ENCODE results near the gene PRRC2A.

Gene PRRC2A

DNA sequence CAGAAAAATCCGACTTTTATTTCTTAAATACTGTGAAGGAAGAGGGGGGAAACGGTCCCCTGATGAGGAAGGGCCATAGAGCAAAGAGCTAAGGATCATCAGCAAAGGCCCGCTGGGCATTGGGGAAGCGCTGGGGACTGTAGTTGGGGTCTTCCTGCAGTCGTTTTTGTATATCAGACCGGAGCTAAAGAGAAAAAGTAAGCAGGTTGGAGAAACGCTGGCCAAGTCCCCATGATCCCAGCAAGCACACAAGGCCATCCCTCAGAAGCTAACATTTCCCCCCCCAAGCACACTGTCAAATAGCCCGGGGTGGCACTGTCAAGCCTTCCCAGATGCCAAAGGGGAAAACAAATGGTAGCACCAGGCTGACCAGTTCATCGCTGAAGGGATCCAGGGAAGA is 18.5 kb downstream of the PRRC2A start:
- Mint-ChIP-seq H3K36me3 (peaks cover 60% of the 10 kb centered on the region), H3K4me1 (no peaks in the 10 kb centered on the region), H3K27ac (no peak overlapping the region), H3K27me3 (no peaks in the 10 kb centered on the region), H3K9me3 (no peaks in the 10 kb centered on the region), H3K4me3 (no peak overlapping the region)
- no peak for DNase-seq
- CTCF ChIA-PET = interaction anchor here (1.1 kb wide), 1 partner anchor 52 kb away, joined by 3 read pairs; no protein-coding TSS in a partner anchor

GRCh38 chr6:31639449-31639861 is 18.9 kb downstream of the PRRC2A start:
- no peak overlapping the region for H3K27ac Mint-ChIP-seq

DNA sequence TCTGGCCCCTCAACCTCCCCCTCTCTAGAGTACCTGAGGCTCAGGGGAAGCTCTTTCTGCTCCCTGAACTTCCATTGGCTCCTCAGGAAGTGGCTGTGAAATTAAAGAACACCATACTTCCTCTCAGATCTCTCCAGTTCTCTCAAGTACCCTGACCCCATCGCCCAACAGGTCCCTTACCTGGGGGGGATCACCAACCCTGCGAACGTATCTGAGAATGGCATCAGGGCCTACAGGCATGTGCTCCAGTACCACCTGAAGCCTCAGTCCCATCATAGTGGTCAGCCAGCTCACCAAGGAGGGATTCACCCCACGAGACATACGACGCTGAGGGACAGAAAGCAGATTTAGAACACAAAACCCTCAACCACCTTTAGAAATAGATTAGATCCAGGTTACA is 20.1 kb downstream of the PRRC2A start:
- H3K27ac Mint-ChIP-seq = peak overlapping the region; percentile 49
- H3K36me3 Mint-ChIP-seq = peaks cover 63% of the 10 kb centered on the region

More at GRCh38 chr6:31639449-31639861, 18.9 kb downstream of the PRRC2A start:
- H3K9me3 Mint-ChIP-seq = no peaks in the 10 kb centered on the region
- DNase-seq = no peak
- H3K27me3 Mint-ChIP-seq = no peaks in the 10 kb centered on the region
- CTCF ChIA-PET = interaction anchor here (1.0 to 1.1 kb wide), 2 partner anchors 10 to 51 kb away, joined by 3 read pairs; no protein-coding TSS in a partner anchor
- no peak overlapping the region for H3K4me3 Mint-ChIP-seq
- H3K4me1 Mint-ChIP-seq = no peaks in the 10 kb centered on the region
- peaks cover 58% of the 10 kb centered on the region for H3K36me3 Mint-ChIP-seq

GRCh38 chr6:31641370-31641769 is 20.9 kb downstream of the PRRC2A start:
- Mint-ChIP-seq H3K27ac (peak overlapping the region; percentile 70), H3K36me3 (peaks cover 61% of the 10 kb centered on the region), H3K9me3 (no peaks in the 10 kb centered on the region), H3K27me3 (no peaks in the 10 kb centered on the region), H3K4me3 (no peak overlapping the region), H3K4me1 (peaks cover 4% of the 10 kb centered on the region)
- CTCF ChIA-PET = no interaction called here
- no peak for DNase-seq

More for the DNA sequence above, 20.1 kb downstream of the PRRC2A start:
- no peaks in the 10 kb centered on the region for H3K9me3 Mint-ChIP-seq
- no peak for DNase-seq
- peaks cover 4% of the 10 kb centered on the region for H3K4me1 Mint-ChIP-seq
- H3K4me3 Mint-ChIP-seq = no peak overlapping the region
- CTCF ChIA-PET = interaction anchor here (1.0 kb wide), 1 partner anchor 11 kb away, joined by 3 read pairs; no protein-coding TSS in a partner anchor
- H3K27me3 Mint-ChIP-seq = no peaks in the 10 kb centered on the region

DNA sequence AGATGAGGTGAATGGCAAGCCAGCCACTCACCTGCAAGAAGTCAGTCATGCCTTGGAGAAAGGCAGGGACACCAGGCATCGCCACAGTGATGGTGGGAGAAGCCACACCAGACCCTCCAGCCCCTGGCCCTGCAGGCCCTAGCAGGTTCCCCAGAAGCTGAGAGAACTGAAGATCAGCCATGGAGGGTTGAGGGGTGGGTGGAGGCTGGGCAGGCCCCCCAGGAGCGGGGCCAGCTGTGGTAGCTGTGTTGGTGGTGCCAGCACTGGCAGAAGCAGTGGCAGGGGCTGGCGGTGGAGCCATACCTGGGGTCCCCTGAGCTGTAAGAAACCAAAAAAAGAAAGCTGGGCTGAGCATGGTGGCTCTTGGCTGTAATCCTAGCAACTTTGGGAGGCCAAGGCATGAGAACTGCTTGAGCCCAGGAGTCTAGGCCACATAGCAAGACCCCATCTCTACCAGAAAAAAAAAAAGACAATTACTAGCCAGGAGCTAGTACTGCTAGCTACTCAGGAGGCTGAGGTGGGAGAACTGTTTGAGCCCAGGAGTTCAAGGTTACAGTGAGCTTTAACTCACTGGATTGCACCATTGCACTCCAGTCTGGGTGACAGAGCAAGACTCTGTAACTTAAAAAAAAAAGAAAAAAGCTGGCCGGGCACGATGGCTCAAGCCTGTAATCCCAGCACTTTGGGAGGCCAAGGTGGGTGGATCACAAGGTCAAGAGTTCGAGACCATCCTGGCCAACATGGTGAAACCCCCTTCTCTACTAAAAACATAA is 22.5 kb downstream of the PRRC2A start:
- DNase-seq = no peak
- Mint-ChIP-seq H3K9me3 (no peaks in the 10 kb centered on the region), H3K36me3 (peaks cover 60% of the 10 kb centered on the region), H3K4me1 (peaks cover 4% of the 10 kb centered on the region), H3K4me3 (no peak overlapping the region), H3K27ac (no peak overlapping the region), H3K27me3 (no peaks in the 10 kb centered on the region)
- CTCF ChIA-PET = interaction anchor here (0.6 kb wide), 1 partner anchor 172 kb away, joined by 3 read pairs; no protein-coding TSS in a partner anchor

- H3K4me1 Mint-ChIP-seq = peaks cover 7% of the 10 kb centered on the region
- DNase-seq = no peak
- no peaks in the 10 kb centered on the region for H3K27me3 Mint-ChIP-seq
- no peaks in the 10 kb centered on the region for H3K9me3 Mint-ChIP-seq
- no peak overlapping the region for H3K4me3 Mint-ChIP-seq
- CTCF ChIA-PET = no interaction called here
- peaks cover 63% of the 10 kb centered on the region for H3K36me3 Mint-ChIP-seq
- no peak overlapping the region for H3K27ac Mint-ChIP-seq
These were observed 23.4 kb downstream of the PRRC2A start for GRCh38 chr6:31643818-31644454.

GRCh38 chr6:31645325-31645724 is 24.8 kb downstream of the PRRC2A start:
- H3K4me3 Mint-ChIP-seq = no peak overlapping the region
- CTCF ChIA-PET = no interaction called here
- H3K36me3 Mint-ChIP-seq = peaks cover 65% of the 10 kb centered on the region

DNA sequence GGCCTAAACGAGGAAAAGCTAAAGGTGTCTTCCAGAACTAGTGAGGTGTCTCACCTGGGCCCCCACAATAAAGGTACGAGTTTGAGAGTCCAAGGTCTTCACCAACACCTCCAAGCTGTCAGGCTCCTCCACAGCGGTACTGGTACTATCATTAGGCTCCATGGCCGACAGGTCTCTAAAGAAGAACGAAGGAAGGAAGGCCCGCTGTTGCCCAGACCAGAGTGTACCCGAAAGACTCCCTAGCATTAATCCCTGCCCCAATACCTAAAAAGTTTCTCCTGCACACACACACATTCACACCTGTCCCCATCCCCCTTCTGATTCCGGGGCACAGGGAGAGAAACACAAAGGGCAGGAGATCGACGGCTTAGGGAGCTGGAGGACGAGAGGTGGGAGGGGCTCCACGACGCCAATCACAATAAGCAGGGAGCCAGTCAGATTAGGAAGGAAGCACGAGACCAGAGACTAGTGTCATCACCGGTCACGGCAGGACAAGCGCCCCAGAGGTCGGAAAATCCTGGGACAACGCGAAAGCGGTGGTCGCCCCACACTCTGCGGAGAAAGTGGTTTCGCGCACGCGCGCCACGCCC is 31.2 kb downstream of the PRRC2A start:
- CTCF ChIA-PET = interaction anchor here (0.7 to 2.4 kb wide), 6 partner anchors 12 to 154 kb away, joined by 3 to 9 read pairs (median 3); partner anchors contain the start of gene ATP6V1G2
- Mint-ChIP-seq H3K9me3 (no peaks in the 10 kb centered on the region), H3K27ac (peak overlapping the region; percentile 99), H3K4me3 (peak overlapping the region; percentile 98), H3K27me3 (no peaks in the 10 kb centered on the region), H3K4me1 (peaks cover 54% of the 10 kb centered on the region), H3K36me3 (peaks cover 54% of the 10 kb centered on the region)
- no peak for DNase-seq

More at GRCh38 chr6:31645325-31645724, 24.8 kb downstream of the PRRC2A start:
- DNase-seq = no peak
- Mint-ChIP-seq H3K9me3 (no peaks in the 10 kb centered on the region), H3K27me3 (no peaks in the 10 kb centered on the region), H3K27ac (no peak overlapping the region), H3K4me1 (peaks cover 14% of the 10 kb centered on the region)

GRCh38 chr6:31652925-31653724 is 32.6 kb downstream of the PRRC2A start:
- CTCF ChIA-PET = interaction anchor here (0.6 to 2.4 kb wide), 5 partner anchors 11 to 117 kb away, joined by 3 to 9 read pairs (median 4); partner anchors contain the start of gene GPANK1
- peaks cover 65% of the 10 kb centered on the region for H3K4me1 Mint-ChIP-seq
- DNase-seq = peak; percentile 93

DNA sequence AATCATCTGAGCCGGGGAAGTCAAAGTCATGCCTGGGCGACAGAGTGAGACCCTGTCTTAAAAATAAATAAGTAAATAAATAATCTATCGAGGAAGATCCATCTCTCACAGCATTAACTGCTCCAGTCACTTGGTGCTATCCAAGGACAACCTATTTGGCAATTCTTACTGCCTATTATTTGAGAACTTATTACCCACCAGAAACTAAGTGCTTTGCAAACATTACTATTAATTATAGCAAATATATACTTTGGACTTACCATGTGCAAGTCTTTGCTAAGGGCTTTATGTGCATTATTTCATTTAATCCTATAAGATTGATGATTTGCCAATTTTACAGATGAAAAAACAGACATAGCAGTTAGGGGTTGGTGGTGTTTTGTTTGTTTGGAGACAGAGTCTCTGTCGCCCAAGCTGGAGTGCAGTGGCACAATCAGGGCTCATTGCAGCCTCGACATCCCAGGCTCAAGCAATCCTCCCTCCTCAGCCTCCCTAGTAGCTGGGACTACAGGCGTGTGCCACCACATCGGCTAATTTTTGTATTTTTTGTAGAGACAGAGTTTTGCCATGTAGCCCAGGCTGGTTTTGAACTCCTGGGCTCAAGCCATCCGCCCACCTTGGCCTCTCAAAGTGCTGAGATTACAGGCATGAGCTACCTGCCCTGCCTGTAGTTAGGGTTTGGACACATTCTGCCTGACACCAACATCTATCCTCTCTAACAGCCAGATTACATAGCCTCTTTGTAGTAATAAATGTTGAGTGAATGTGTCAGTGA is 34.2 kb downstream of the PRRC2A start:
- no peak for DNase-seq
- peaks cover 75% of the 10 kb centered on the region for H3K4me1 Mint-ChIP-seq
- peaks cover 46% of the 10 kb centered on the region for H3K36me3 Mint-ChIP-seq
- no peak overlapping the region for H3K27ac Mint-ChIP-seq
- CTCF ChIA-PET = interaction anchor here (0.8 to 1.8 kb wide), 2 partner anchors 10 to 316 kb away, joined by 3 to 9 read pairs; partner anchors contain the start of gene GPANK1
- H3K27me3 Mint-ChIP-seq = no peaks in the 10 kb centered on the region
- no peaks in the 10 kb centered on the region for H3K9me3 Mint-ChIP-seq
- H3K4me3 Mint-ChIP-seq = no peak overlapping the region

More at GRCh38 chr6:31652925-31653724, 32.6 kb downstream of the PRRC2A start:
- Mint-ChIP-seq H3K27ac (peak overlapping the region; percentile 99), H3K4me3 (peak overlapping the region; percentile 98), H3K27me3 (no peaks in the 10 kb centered on the region), H3K9me3 (no peaks in the 10 kb centered on the region), H3K36me3 (peaks cover 48% of the 10 kb centered on the region)

GRCh38 chr6:31655349-31656237 is 35.1 kb downstream of the PRRC2A start, which contains the start of gene APOM:
Gene APOM (plus strand): TSS chr6:31655894. CDS start chr6:31655967, 73 bp downstream.
- Mint-ChIP-seq H3K4me3 (no peak within 1 kb of the TSS), H3K36me3 (peaks cover 48% of the 10 kb centered on the region), H3K27me3 (no peaks in the 10 kb centered on the region)

More at GRCh38 chr6:31655349-31656237, 35.1 kb downstream of the PRRC2A start, which contains the start of gene APOM:
- CTCF ChIA-PET = no interaction called here
- no peak for DNase-seq
- Mint-ChIP-seq H3K4me1 (peaks cover 77% of the 10 kb centered on the region), H3K27ac (peak within 1 kb of the TSS; percentile 81), H3K9me3 (no peaks in the 10 kb centered on the region)

Data from activated naive CD4-positive, alpha-beta T cell treated with anti-CD3 and anti-CD28 coated beads, Interleukin-2, amount 10 ng/mL, durations not matched to agents 7 days and 5 days (primary cell).